ENCODE results near the gene NHSL2. TPM values are rescaled to one million over a fixed set of nuclear protein-coding genes. Genes with fewer than 3 reads are reported as not detected.
A peak's percentile ranks its signal among the peaks of the same experiment; 100 is the strongest.
"Not testable (repeated sequence)": the region's sequence is repeated elsewhere in the genome, so short reads cannot be mapped to it uniquely, and the experiment has no call there.

NHSL2 gene
- total RNA-seq, 1 experiment from 2014 or later, result 0.36 TPM

DNA sequence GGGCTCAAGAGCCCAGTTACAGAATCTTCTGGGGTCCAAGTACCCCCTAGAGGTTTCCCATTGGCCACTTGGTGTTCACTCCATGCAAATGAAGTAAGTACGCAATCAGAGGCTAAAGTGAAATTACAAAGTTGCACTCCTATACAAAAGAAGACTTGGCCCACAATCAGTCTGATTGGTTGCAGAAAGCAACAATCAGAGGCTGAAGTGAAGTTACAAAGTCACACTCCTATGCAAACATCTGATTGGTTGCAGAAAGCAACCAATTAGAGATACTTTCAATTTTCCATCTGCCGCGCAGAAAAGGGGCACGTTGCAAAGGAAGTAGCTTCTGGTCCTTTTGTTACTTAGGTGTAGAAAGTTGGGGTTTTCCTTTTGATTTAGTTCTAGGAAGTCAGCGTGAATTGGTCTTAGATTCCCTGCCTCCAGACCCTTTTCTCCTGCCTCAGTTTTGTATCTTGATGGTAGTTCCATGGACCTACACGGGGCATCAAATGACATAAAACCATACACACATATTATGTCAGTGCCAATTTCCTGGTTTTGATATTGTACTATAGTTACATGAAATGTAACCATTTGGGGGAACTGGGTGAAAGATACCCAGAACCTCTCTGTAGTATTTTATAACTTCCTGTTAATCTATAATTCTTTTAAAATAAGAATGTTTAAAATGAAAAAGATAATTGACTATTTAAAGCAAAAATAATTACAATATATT lies 258.5 kb downstream of the NHSL2 start:
- Histone ChIP-seq H3K4me1 (ENCODE audit: control insufficient read depth, insufficient read depth, low read length) (no peaks in the 10 kb centered on the region), H3K4me3 (ENCODE audit: low read depth in 2 of 2, low read length in 2 of 2) (peak overlapping the region in 1 of 2 experiments; percentile 31; a peak in 2 of 4 replicates), H3K36me3 (ENCODE audit: control insufficient read depth, insufficient read depth, low read length) (no peaks in the 10 kb centered on the region), H3K9me3 (ENCODE audit: control insufficient read depth, insufficient read depth, low read depth, low read length) (no peaks in the 10 kb centered on the region), H3K27ac (ENCODE audit: low read length) (no peak overlapping the region), H3K27me3 (ENCODE audit: control insufficient read depth, insufficient read depth, low read length) (no peaks in the 10 kb centered on the region)
- in situ Hi-C loops (cut with HindIII; ENCODE audit: low pct_unique_long_range_greater_than_20kb, low sequenced_read_pairs), result no loop called here
- no TSS peak for BruUV-seq (replicated peaks)
- ChIA-PET POLR2A (no interaction called here), CTCF (no interaction called here)
- TF ChIP-seq TCF7L2 (IDR thresholded peaks at IDR 0.05; ENCODE audit: low read depth, low read length) (no peak), SIN3A (IDR thresholded peaks at IDR 0.05; ENCODE audit: borderline replicate concordance, insufficient read depth, low read depth, low read length) (no peak), CTCF (IDR thresholded peaks at IDR 0.05) (no peak), POLR2AphosphoS5 (IDR thresholded peaks at IDR 0.05; ENCODE audit: low read depth, low read length) (no peak)
- TF ChIP-seq, protein P1, sequence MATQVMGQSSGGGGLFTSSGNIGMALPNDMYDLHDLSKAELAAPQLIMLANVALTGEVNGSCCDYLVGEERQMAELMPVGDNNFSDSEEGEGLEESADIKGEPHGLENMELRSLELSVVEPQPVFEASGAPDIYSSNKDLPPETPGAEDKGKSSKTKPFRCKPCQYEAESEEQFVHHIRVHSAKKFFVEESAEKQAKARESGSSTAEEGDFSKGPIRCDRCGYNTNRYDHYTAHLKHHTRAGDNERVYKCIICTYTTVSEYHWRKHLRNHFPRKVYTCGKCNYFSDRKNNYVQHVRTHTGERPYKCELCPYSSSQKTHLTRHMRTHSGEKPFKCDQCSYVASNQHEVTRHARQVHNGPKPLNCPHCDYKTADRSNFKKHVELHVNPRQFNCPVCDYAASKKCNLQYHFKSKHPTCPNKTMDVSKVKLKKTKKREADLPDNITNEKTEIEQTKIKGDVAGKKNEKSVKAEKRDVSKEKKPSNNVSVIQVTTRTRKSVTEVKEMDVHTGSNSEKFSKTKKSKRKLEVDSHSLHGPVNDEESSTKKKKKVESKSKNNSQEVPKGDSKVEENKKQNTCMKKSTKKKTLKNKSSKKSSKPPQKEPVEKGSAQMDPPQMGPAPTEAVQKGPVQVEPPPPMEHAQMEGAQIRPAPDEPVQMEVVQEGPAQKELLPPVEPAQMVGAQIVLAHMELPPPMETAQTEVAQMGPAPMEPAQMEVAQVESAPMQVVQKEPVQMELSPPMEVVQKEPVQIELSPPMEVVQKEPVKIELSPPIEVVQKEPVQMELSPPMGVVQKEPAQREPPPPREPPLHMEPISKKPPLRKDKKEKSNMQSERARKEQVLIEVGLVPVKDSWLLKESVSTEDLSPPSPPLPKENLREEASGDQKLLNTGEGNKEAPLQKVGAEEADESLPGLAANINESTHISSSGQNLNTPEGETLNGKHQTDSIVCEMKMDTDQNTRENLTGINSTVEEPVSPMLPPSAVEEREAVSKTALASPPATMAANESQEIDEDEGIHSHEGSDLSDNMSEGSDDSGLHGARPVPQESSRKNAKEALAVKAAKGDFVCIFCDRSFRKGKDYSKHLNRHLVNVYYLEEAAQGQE (IDR thresholded peaks at IDR 0.05; ENCODE audit: insufficient read depth in 1 of 2, low read depth in 2 of 2, low read length in 1 of 2), result no peak
- DNase-seq (ENCODE audit: low read depth, low spot score) (no peak), ATAC-seq (no peak)
- intact Hi-C loops (cut with micrococcal nuclease; ENCODE audit: unreplicated experiment), result no loop called here

DNA sequence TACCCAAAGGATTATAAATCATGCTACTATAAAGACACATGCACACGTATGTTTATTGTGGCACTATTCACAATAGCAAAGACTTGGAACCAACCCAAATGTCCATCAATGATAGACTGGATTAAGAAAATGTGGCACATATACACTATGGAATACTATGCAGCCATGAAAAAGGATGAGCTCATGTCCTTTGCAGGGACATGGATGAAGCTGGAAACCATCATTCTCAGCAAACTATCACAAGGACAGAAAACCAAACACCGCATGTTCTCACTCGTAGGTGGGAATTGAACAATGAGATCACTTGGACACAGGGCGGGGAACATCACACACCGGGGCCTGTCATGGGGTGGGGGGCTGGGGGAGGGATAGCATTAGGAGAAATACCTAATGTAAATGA lies 265.6 kb downstream of the NHSL2 start:
- H3K4me1 ChIP-seq (ENCODE audit: control insufficient read depth, insufficient read depth, low read length); H3K36me3 ChIP-seq (ENCODE audit: control insufficient read depth, insufficient read depth, low read length); H3K27me3 ChIP-seq (ENCODE audit: control insufficient read depth, insufficient read depth, low read length); intact Hi-C loops (cut with micrococcal nuclease; ENCODE audit: unreplicated experiment); H3K4me3 ChIP-seq (ENCODE audit: low read depth in 2 of 2, low read length in 2 of 2); ATAC-seq; H3K9me3 ChIP-seq (ENCODE audit: control insufficient read depth, insufficient read depth, low read depth, low read length); H3K27ac ChIP-seq (ENCODE audit: low read length); in situ Hi-C loops (cut with HindIII; ENCODE audit: low pct_unique_long_range_greater_than_20kb, low sequenced_read_pairs); DNase-seq (ENCODE audit: low read depth, low spot score); POLR2A ChIA-PET; CTCF ChIA-PET; BruUV-seq (replicated peaks): not testable (repeated sequence)

- no peak overlapping the region for H3K4me3 ChIP-seq (ENCODE audit: low read depth in 2 of 2, low read length in 2 of 2)
- ChIA-PET POLR2A (no interaction called here), CTCF (no interaction called here)
- in situ Hi-C loops (cut with HindIII; ENCODE audit: low pct_unique_long_range_greater_than_20kb, low sequenced_read_pairs), result no loop called here
- DNase-seq (ENCODE audit: low read depth, low spot score) (no peak), ATAC-seq (no peak)
- intact Hi-C loops (cut with micrococcal nuclease; ENCODE audit: unreplicated experiment), result no loop called here
- H3K27me3 ChIP-seq (ENCODE audit: control insufficient read depth, insufficient read depth, low read length), result no peaks in the 10 kb centered on the region
- H3K27ac ChIP-seq (ENCODE audit: low read length), result no peak overlapping the region
- BruUV-seq (replicated peaks), result no TSS peak
- H3K9me3 ChIP-seq (ENCODE audit: control insufficient read depth, insufficient read depth, low read depth, low read length), result no peaks in the 10 kb centered on the region
- TF ChIP-seq CTCF (IDR thresholded peaks at IDR 0.05) (no peak), POLR2AphosphoS5 (IDR thresholded peaks at IDR 0.05; ENCODE audit: low read depth, low read length) (no peak), TCF7L2 (IDR thresholded peaks at IDR 0.05; ENCODE audit: low read depth, low read length) (no peak), SIN3A (IDR thresholded peaks at IDR 0.05; ENCODE audit: borderline replicate concordance, insufficient read depth, low read depth, low read length) (no peak)
- TF ChIP-seq, protein P1 (IDR thresholded peaks at IDR 0.05; ENCODE audit: insufficient read depth in 1 of 2, low read depth in 2 of 2, low read length in 1 of 2), result no peak
- H3K36me3 ChIP-seq (ENCODE audit: control insufficient read depth, insufficient read depth, low read length), result no peaks in the 10 kb centered on the region
- H3K4me1 ChIP-seq (ENCODE audit: control insufficient read depth, insufficient read depth, low read length), result peaks cover 4% of the 10 kb centered on the region; the same call in 1 of the 2 replicates
These were observed 266.3 kb downstream of the NHSL2 start for GRCh38 chrX:72176981-72177380.

All from Panc1 (cell line).